A204.1 (cell line): ENCODE measurements around the gene CDC34.

Source experiments
- FAIRE-seq: peaks from 2 replicates; lab custom pipeline; 2012; peaks lifted over from hg19 to GRCh38; lab: Jason Lieb, UNC

CDC34 gene

GRCh38 chr19:531753-532560, at the start of gene CDC34:
TSS of gene CDC34 (plus strand) at chr19:531760. CDS start at chr19:531932, 172 bp downstream.
- FAIRE-seq = no peak

DNA sequence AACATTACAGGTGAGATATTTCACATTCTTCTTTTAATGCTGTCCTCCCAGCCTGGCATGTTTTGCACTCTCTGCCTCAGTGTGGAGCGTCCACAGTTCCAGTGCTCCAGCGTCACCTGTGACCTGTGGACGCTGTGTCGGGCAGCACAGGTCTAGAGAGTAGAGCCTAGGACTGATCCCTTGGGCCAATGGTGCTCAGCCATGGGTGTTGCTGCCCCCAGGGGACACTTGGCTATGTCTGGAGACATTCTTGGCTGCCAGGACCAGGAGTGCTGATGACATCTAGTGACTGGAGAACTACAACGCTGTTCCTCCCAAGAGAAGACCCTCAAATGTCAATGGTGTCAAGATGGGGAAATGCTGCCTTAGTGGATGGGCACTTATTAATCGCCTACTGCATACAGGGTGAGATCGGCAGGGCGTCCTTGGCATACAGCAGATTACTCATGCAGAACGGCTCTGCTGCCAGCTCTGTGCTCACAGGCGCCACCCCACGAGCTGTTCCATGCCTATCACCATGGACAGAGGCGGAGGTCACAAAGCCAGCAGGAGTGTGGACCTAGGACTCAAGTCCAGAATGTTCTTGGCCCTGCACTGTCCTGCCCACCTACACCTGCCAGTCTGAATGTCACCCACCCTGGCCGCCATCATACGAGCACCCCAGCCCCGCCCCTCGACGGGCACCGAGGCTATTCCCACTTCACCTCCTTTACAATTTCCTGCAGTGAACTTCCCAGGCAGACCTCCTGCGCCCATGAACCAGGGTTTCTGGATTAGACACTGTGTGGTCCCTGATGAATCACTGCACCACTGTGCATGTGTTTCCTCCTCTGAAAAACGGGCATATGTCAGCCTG, 49.1 kb upstream of the CDC34 start:
- FAIRE-seq = no peak

- no peak for FAIRE-seq
Measured at GRCh38 chr19:483332-484072, 48.1 kb upstream of the CDC34 start.

- no peak for FAIRE-seq
Measured at GRCh38 chr19:484494-484893, 47.1 kb upstream of the CDC34 start.

- FAIRE-seq = no peak
Measured at GRCh38 chr19:485077-485476, 46.5 kb upstream of the CDC34 start.

GRCh38 chr19:485583-486236, 45.9 kb upstream of the CDC34 start:
- no peak for FAIRE-seq

- no peak for FAIRE-seq
Measured at GRCh38 chr19:488505-489417, 42.8 kb upstream of the CDC34 start.

- FAIRE-seq = no peak
Measured at GRCh38 chr19:489418-490196, 42.0 kb upstream of the CDC34 start.

DNA sequence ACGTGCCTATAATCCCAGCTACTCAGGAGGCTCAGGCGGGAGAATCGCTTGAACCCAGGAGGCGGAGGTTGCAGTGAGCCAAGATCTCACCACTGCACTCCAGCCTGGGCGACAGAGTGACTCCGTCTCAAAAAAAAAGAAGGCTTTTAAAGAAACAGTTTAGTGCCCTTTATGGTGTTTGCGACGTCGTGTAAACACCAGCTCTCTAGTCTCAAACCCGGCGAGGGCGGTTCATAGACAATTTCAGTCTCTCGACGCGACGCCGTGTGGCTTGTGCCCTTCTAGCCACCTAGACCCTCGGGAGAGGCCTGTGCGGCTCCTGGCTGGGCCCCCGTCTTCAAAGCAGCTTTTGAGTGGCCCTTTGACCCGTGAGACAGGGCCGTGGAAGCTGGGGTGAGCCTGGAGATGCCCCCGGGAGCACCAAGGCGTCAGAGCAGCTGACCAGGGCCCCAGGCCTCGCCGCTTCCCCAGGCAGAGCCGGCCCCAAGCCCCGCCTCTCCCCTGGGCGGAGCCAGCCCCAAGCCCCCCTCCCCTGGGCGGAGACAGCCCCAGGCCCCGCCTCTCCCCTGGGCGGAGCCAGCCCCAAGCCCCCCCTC, 40.3 kb upstream of the CDC34 start:
- FAIRE-seq = no peak

DNA sequence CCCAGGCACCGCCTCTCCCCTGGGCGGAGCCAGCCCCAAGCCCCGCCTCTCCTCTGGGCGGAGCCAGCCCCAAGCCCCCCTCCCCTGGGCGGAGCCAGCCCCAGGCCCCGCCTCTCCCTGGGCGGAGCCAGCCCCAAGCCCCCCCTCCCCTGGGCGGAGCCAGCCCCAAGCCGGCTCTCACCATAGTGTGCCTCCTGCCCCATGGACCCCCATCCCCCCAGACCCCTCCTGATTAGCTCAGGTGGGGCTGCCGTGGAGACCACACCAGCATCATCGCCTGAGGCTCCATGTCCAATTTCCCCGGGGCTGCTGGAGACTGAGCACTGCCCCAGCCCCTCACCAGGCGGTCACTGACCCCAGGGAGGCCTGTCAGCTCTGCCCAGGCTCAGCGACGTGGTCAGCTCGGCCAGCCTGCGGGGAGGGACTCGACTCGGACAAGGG, 39.4 kb upstream of the CDC34 start:
- no peak for FAIRE-seq

DNA sequence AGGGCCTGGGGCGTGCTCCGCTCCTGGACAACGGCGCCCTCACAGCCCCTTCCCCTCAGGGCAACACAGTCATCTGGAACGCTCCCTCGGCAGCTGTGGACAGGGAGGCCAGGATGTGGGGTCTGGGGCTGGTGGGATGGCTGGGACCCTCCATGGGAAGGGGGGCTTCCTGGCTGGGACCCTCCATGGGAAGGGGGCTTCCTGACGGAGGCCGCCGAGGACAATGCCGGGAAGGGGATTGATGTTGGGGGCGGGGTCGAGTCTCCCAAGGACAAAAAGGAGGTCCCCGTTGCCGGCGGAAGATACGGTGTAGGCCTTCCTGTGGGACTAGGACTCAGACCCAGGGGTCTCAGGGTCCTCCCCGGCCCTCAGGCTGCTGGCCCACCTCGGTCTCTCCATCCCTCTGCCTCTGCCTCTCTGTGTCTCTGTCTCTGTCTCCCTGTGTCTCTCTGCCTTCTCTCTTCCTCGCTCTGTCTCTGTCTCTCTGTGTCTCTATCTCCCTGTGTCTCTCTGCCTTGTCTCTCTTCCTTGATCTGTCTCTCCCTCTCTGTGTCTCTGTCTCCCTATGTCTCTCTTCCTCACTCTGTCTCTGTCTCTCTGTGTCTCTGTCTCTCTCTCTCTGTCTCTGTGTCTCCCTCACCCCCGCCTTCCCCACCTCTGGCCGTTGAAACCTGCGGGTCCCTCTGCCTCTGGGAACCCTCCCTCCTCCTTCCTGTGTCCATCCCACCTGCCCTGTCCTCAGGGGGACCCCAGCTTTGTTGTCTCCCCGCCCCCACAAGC, 38.0 kb upstream of the CDC34 start:
- FAIRE-seq = no peak

DNA sequence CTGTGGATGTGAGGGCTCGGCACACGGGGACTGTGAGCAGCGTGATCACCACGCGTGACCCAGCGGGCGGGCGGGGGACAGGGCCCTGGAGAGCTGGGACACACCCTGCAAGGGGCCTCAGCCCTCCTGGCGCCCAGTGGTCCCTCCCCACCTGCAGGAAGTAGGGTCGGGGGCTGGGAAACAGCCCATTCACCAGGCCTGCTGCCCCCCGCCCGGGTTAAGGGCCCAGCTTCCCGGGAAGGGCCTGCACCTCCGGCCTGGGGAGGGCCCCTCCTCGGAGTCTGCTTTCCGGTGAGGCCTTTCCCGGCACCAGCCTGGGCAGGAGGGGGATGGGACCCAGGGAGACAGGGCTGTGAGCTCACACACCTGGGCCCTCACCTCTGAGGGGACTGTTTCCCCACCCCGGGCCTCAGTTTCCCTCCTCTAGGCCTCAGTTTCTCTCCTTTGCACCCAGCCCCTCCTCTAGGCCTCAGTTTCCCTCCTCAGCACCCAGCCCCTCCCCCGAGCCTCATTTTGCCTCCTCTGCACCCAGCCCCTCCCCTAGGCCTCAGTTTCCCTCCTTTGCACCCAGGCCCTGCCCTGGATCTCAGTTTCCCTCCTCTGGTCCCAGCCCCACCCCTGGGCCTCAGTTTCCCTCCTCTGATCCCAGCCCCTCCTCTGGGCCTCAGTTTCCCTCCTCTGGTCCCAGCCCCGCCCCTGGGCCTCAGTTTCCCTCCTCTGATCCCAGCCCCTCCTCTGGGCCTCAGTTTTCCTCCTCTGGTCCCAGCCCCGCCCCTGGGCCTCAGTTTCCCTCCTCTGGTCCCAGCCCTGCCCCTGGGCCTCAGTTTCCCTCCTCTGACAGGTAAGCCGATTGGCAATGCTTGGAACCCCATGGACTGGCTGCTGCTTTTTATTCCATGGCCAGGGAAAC, 37.1 kb upstream of the CDC34 start:
- no peak for FAIRE-seq

- no peak for FAIRE-seq
Measured at GRCh38 chr19:495081-495401, 36.5 kb upstream of the CDC34 start.

GRCh38 chr19:495402-496111, 36.0 kb upstream of the CDC34 start:
- FAIRE-seq = no peak

GRCh38 chr19:496112-496665, 35.4 kb upstream of the CDC34 start, which contains the start of gene MADCAM1:
TSS of gene MADCAM1 (plus strand) at chr19:496486. CDS start at chr19:496500, 14 bp downstream.
- no peak for FAIRE-seq

- no peak for FAIRE-seq
Measured at GRCh38 chr19:496986-497385, 34.6 kb upstream of the CDC34 start.

- no peak for FAIRE-seq
Measured at GRCh38 chr19:497491-497868, 34.1 kb upstream of the CDC34 start.
